Cerebellar cortex (tissue), 1 donor: ENCODE measurements around the gene SETD1A.

Source experiments
- DNase-seq: peaks from one replicate; pipeline ENCODE4 v3.0.0-alpha.2; 2015; ENCODE audit warnings: low spot score

The SETD1A gene

GRCh38 chr16:31020536-31020935 lies 63.0 kb downstream of the SETD1A start:
- no peak for DNase-seq

GRCh38 chr16:31022544-31023251 lies 65.1 kb downstream of the SETD1A start:
- DNase-seq: no peak

- no peak for DNase-seq
Measured at GRCh38 chr16:31023252-31023602, 65.7 kb downstream of the SETD1A start.

GRCh38 chr16:31023627-31024226 lies 66.2 kb downstream of the SETD1A start:
- DNase-seq: no peak

GRCh38 chr16:31025339-31025738 lies 67.8 kb downstream of the SETD1A start:
- DNase-seq: no peak

- no peak for DNase-seq
Measured at GRCh38 chr16:31029272-31029671, 71.7 kb downstream of the SETD1A start.

- no peak for DNase-seq
Measured at GRCh38 chr16:31031276-31031675, 73.7 kb downstream of the SETD1A start.

- peak; percentile 99 for DNase-seq
Measured at GRCh38 chr16:31032736-31033708, 75.5 kb downstream of the SETD1A start, which contains the start of gene STX4. Gene STX4 (plus strand): TSS chr16:31033558. CDS start chr16:31033806, 248 bp downstream.

GRCh38 chr16:31033709-31034492 lies 76.3 kb downstream of the SETD1A start:
- DNase-seq: peak; percentile 93
